SK-N-SH treated with all-trans-retinoic acid at 6 μM for 48 hours (cell line): ENCODE measurements around the gene AP2B1.

Experiments
- ARNTL ChIP-seq: fragments of 450-650 bp; formaldehyde crosslinking; IDR thresholded peaks from 2 replicates; pipeline ENCODE4 v1.5.0; 2020; ENCODE audit warnings: low read depth, mild to moderate bottlenecking, moderate library complexity, borderline replicate concordance
- BACH2 ChIP-seq: fragments of 250-450 bp; sonication (Bioruptor Pico); IDR thresholded peaks from 2 replicates; pipeline ENCODE4 v1.9.0; 2021; ENCODE audit warnings: mild to moderate bottlenecking, borderline replicate concordance
- OSR1 ChIP-seq: fragments of 250-450 bp; sonication (Bioruptor Pico); IDR thresholded peaks from 2 replicates; pipeline ENCODE4 v1.8.0; 2022; ENCODE audit warnings: moderate library complexity, mild to moderate bottlenecking, inconsistent platforms
- POU6F1 ChIP-seq: fragments of 250-450 bp; sonication (Bioruptor Pico); IDR thresholded peaks from 2 replicates; pipeline ENCODE4 v1.8.0; 2021; ENCODE audit warnings: low read depth, mild to moderate bottlenecking, moderate library complexity, borderline replicate concordance
- PPARA ChIP-seq: fragments of 250-450 bp; sonication (Bioruptor Pico); IDR thresholded peaks from 2 replicates; pipeline ENCODE4 v1.5.0; 2020; ENCODE audit warnings: mild to moderate bottlenecking, borderline replicate concordance
- RARB ChIP-seq: fragments of 250-450 bp; sonication (Bioruptor Pico); IDR thresholded peaks from 2 replicates; pipeline ENCODE4 v1.8.0; 2021; ENCODE audit warnings: mild to moderate bottlenecking, moderate library complexity
- SNAI2 ChIP-seq: fragments of 250-450 bp; sonication (Bioruptor Pico); IDR thresholded peaks from 2 replicates; pipeline ENCODE4 v1.5.0; 2020; ENCODE audit warnings: mild to moderate bottlenecking, moderate library complexity
- TCF4 ChIP-seq: fragments of 250-450 bp; sonication (Bioruptor Pico); IDR thresholded peaks from 2 replicates; pipeline ENCODE4 v1.8.0; 2021; ENCODE audit warnings: mild to moderate bottlenecking, moderate library complexity, borderline replicate concordance
- TOX ChIP-seq: fragments of 250-450 bp; sonication (Bioruptor Pico); IDR thresholded peaks from 2 replicates; pipeline ENCODE4 v1.8.0; 2021; ENCODE audit warnings: mild to moderate bottlenecking, moderate library complexity, borderline replicate concordance
- TSHZ2 ChIP-seq: fragments of 250-450 bp; sonication (Bioruptor Pico); IDR thresholded peaks from 2 replicates; pipeline ENCODE4 v1.5.0; 2020; ENCODE audit warnings: mild to moderate bottlenecking, moderate library complexity
- ZFP30 ChIP-seq: fragments of 450-650 bp; formaldehyde crosslinking; IDR thresholded peaks from 2 replicates; pipeline ENCODE4 v1.5.0; 2022; ENCODE audit warnings: mild to moderate bottlenecking, moderate library complexity
- ZNF565 ChIP-seq: fragments of 450-650 bp; formaldehyde crosslinking; conservative IDR thresholded peaks from 2 replicates; pipeline ENCODE4 v1.5.0; 2020; ENCODE audit warnings: low read depth, mild to moderate bottlenecking, moderate library complexity
- TF ChIP-seq, protein P1 (sequence below): fragments of 250-450 bp; sonication (Bioruptor Pico); IDR thresholded peaks from 2 replicates; pipeline ENCODE4 v1.8.0; 2020; ENCODE audit warnings: mild to moderate bottlenecking, moderate library complexity, borderline replicate concordance
- TF ChIP-seq, protein P2 (sequence below): fragments of 250-450 bp; sonication (Bioruptor Pico); IDR thresholded peaks from 2 replicates; pipeline ENCODE4 v1.5.1; 2020; ENCODE audit warnings: low read depth, mild to moderate bottlenecking, moderate library complexity

DNA sequence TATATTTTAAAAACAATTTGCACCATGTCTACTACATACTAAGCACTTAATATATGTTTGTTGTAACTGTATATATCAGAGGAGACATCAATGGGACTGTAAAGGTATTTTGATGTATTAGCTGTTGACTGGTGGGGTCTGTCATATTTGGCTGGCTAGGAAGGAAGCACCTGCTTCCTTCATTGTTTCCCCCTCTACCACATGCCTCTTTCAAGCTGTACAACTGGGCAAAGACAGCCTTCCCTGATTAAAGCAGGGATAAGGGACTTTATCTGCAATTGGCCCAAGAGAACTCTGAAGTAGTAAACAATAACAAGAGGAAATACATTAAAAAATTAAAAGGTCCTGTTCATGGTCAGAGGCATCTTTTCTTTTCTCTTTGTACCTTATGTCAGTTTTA, 44.1 kb upstream of the AP2B1 start:
- no peak for TF ChIP-seq ARNTL
- TF ChIP-seq BACH2 (CRISPR knock-in tag) = no peak
- TF ChIP-seq, protein P1, sequence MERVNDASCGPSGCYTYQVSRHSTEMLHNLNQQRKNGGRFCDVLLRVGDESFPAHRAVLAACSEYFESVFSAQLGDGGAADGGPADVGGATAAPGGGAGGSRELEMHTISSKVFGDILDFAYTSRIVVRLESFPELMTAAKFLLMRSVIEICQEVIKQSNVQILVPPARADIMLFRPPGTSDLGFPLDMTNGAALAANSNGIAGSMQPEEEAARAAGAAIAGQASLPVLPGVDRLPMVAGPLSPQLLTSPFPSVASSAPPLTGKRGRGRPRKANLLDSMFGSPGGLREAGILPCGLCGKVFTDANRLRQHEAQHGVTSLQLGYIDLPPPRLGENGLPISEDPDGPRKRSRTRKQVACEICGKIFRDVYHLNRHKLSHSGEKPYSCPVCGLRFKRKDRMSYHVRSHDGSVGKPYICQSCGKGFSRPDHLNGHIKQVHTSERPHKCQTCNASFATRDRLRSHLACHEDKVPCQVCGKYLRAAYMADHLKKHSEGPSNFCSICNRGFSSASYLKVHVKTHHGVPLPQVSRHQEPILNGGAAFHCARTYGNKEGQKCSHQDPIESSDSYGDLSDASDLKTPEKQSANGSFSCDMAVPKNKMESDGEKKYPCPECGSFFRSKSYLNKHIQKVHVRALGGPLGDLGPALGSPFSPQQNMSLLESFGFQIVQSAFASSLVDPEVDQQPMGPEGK (CRISPR knock-in tag) = no peak
- TF ChIP-seq OSR1 = no peak
- no peak for TF ChIP-seq RARB (CRISPR knock-in tag)
- no peak for TF ChIP-seq TCF4 (CRISPR knock-in tag)
- TF ChIP-seq, protein P2, sequence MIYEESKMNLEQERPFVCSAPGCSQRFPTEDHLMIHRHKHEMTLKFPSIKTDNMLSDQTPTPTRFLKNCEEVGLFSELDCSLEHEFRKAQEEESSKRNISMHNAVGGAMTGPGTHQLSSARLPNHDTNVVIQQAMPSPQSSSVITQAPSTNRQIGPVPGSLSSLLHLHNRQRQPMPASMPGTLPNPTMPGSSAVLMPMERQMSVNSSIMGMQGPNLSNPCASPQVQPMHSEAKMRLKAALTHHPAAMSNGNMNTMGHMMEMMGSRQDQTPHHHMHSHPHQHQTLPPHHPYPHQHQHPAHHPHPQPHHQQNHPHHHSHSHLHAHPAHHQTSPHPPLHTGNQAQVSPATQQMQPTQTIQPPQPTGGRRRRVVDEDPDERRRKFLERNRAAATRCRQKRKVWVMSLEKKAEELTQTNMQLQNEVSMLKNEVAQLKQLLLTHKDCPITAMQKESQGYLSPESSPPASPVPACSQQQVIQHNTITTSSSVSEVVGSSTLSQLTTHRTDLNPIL (CRISPR knock-in tag) = no peak
- TF ChIP-seq POU6F1 = no peak
- TF ChIP-seq ZFP30 (CRISPR knock-in tag) = no peak
- no peak for TF ChIP-seq ZNF565 (CRISPR knock-in tag)
- no peak for TF ChIP-seq PPARA (CRISPR knock-in tag)
- no peak for TF ChIP-seq SNAI2
- TF ChIP-seq TSHZ2 (CRISPR knock-in tag) = no peak
- no peak for TF ChIP-seq TOX (CRISPR knock-in tag)
